GM12873 (cell line): ENCODE measurements around the gene DCLRE1B.

Experiments used
- TF ChIP-seq, protein P1 (sequence below): IDR thresholded peaks from 2 replicates; pipeline ENCODE4 v1.5.1; 2012; ENCODE audit warnings: low read depth, mild to moderate bottlenecking, moderate library complexity, low read length, control low read depth; ENCODE audit not compliant: insufficient read depth; ENCODE audit errors: missing control alignments

Gene DCLRE1B

DNA sequence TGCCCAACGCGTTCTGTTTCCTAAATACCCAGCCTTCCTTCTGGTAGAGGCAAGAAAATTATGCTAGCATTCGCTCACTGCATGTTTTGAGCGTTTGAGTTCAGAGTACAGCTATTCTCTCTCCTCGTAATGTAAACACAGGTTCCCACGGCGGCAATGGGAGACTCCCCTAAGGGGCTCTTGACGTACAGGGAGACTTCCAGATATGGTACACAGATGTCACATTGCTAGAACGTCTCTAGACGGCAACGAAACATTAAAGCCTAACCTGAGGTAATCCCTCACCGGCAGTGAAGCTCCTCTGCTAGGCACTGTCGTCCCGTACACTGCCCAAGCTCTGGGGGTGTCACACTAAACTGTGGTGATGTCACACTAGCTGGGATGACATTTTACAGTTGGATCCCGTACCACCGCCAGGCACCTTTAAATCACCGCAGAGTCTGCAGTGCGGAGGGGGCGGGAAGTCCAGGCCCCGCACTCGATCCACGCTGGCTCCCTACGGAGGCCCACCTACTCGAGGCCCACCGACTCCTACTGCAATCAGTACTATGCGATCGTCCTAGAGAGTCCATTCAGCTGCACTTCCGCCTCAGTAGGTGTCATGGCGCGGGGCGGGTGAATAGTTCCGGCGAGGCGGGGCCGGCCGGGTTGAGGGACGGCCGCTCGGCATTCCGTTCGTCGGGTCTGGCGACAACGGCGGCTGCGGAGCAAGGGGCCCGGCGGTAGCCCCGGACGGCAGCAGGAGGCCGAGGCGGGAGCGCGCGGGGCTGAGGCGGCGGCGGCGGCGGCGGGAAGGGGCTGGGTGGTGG, 24.0 kb downstream of the DCLRE1B start, which contains the start of gene HIPK1:
TSS of gene HIPK1 (plus strand) at position 384 of the 809 bp plus-strand sequence.
- TF ChIP-seq, protein P1, sequence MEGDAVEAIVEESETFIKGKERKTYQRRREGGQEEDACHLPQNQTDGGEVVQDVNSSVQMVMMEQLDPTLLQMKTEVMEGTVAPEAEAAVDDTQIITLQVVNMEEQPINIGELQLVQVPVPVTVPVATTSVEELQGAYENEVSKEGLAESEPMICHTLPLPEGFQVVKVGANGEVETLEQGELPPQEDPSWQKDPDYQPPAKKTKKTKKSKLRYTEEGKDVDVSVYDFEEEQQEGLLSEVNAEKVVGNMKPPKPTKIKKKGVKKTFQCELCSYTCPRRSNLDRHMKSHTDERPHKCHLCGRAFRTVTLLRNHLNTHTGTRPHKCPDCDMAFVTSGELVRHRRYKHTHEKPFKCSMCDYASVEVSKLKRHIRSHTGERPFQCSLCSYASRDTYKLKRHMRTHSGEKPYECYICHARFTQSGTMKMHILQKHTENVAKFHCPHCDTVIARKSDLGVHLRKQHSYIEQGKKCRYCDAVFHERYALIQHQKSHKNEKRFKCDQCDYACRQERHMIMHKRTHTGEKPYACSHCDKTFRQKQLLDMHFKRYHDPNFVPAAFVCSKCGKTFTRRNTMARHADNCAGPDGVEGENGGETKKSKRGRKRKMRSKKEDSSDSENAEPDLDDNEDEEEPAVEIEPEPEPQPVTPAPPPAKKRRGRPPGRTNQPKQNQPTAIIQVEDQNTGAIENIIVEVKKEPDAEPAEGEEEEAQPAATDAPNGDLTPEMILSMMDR = no peak

DNA sequence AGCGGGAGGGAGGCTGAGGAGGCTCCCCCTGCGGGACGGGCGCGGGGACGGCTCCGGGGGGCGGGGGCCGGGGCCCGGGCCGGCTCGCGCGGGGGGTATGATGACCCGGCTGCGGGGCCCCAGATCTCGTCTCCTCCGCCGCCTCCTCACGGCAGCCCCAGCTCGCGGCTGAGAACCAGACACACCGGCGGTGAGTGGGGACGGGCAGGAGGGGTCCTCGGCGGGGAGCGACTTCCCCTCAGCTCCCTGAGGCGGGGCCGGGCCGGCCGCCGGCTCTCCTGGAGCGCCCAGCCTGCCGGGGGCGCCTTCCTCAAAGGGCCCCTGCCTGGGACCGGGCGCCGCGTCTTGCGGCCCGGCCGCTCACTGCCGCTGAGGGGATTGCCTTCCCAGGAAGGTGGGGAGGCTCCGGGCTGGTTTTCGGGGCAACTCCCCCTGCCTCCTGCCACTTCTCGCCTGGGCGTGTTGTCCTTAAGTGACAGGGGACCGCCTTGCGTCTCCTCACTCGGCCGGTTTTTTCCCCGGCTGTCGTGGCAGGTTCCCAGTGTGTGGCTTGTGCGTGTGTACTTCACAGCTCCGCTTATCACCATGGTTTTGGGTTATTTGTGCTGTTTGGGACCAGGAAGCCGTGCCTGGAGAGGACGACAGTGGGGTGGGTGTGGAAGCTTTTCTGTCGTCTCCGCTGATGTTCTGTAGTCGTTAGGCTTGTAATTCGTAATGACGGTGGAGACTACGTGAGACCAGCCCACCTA, 24.8 kb downstream of the DCLRE1B start:
- TF ChIP-seq, protein P1 = peak; percentile 21

GRCh38 chr1:113930499-113931161, 25.5 kb downstream of the DCLRE1B start:
- TF ChIP-seq, protein P1 = no peak

DNA sequence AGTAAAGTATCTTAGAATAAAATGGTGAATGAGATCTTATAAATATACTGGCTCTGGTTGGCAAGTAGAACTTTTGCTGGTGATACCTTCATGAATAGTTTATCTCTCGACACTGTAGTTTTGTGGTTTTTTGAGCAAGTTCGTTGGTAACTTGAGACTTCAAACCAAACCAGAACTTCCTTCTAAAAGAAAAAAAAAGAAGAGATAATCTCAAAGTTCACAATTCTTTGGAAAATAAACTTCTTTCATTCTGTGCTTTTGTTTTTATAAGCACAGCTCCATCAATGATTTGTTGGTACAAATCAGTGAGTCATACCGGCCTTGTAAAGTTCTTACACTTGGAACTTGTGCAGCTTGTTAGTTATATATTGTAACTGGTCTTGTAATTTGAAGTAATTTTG, 26.3 kb downstream of the DCLRE1B start:
- TF ChIP-seq, protein P1 = no peak

DNA sequence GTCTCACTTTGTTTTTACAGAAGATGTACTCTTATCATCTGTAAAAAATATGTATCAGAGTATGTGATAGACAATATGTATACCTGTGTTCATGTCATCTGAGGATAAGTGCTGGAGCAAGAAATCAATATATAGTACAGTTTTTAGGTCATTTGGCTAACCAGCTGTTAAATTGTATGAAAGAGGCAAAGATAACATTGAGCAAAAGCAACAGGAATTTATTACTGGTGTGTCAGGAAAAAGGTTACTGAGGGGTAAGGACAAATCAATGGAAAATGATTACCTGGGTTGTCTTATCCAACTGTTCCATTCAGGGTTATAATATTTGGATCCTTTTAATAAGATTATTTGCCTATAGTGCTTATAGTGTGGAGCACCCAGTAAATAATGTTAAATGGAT, 28.9 kb downstream of the DCLRE1B start:
- TF ChIP-seq, protein P1 = no peak

GRCh38 chr1:113934511-113935055, 29.5 kb downstream of the DCLRE1B start:
- TF ChIP-seq, protein P1 = no peak
